GM12801 (cell line): Measurements from ENCODE around the gene PGBD5.

Experiments used
- CTCF ChIP-seq: IDR thresholded peaks from one replicate; pipeline ENCODE4 v1.5.1; 2011; ENCODE audit warnings: control low read depth; ENCODE audit not compliant: insufficient read length; ENCODE audit errors: extremely low read depth

Gene PGBD5

GRCh38 chr1:230430499-230430898, 4.4 kb upstream of the PGBD5 start:
- no peak for TF ChIP-seq CTCF

GRCh38 chr1:230429067-230429735, 3.1 kb upstream of the PGBD5 start:
- no peak for TF ChIP-seq CTCF

GRCh38 chr1:230427981-230428380, 1.8 kb upstream of the PGBD5 start:
- no peak for TF ChIP-seq CTCF

GRCh38 chr1:230427094-230427876, 1.2 kb upstream of the PGBD5 start:
- no peak for TF ChIP-seq CTCF

- no peak for TF ChIP-seq CTCF
Observed at GRCh38 chr1:230425252-230426091, 660 bp downstream of the PGBD5 start.

- no peak for TF ChIP-seq CTCF
Observed at GRCh38 chr1:230424391-230425251, 1.5 kb downstream of the PGBD5 start.
